Measurements from ENCODE around the gene TELO2. TPM values are rescaled to one million over a fixed set of nuclear protein-coding genes. Genes with fewer than 3 reads are reported as not detected.

Gene TELO2
- total RNA-seq, 1 donor from 2014 or later, result 77.2 TPM

DNA sequence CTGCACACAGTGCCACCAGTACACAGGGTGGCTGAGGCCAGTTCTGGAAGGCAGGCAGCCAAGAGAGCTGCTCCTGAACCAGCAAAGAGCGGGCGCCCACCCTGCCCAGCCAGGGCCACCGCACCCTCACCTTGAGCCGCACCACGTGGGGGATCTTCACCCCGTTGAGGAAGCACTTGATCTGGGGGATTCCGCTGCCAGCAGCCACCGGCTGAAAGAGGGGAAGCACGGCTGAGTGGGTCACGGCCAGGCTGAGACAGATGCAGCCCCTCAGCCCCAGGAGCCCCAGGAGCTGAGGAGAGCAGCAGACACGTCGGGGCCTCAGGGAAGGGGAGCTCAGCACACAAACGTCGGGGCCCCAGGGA lies 34.2 kb upstream of the TELO2 start:
- H3K27ac Mint-ChIP-seq, result no peak overlapping the region
- H3K27me3 Mint-ChIP-seq, result no peaks in the 10 kb centered on the region
- no peak for DNase-seq (ENCODE audit: low spot score, unreplicated experiment)
- TF ChIP-seq, protein P1, sequence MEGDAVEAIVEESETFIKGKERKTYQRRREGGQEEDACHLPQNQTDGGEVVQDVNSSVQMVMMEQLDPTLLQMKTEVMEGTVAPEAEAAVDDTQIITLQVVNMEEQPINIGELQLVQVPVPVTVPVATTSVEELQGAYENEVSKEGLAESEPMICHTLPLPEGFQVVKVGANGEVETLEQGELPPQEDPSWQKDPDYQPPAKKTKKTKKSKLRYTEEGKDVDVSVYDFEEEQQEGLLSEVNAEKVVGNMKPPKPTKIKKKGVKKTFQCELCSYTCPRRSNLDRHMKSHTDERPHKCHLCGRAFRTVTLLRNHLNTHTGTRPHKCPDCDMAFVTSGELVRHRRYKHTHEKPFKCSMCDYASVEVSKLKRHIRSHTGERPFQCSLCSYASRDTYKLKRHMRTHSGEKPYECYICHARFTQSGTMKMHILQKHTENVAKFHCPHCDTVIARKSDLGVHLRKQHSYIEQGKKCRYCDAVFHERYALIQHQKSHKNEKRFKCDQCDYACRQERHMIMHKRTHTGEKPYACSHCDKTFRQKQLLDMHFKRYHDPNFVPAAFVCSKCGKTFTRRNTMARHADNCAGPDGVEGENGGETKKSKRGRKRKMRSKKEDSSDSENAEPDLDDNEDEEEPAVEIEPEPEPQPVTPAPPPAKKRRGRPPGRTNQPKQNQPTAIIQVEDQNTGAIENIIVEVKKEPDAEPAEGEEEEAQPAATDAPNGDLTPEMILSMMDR (IDR thresholded peaks at IDR 0.05; ENCODE audit: unreplicated experiment), result no peak
- H3K4me3 Mint-ChIP-seq (ENCODE audit: low read depth), result no peak overlapping the region
- no peaks in the 10 kb centered on the region for H3K4me1 Mint-ChIP-seq (ENCODE audit: low read depth)
- no peaks in the 10 kb centered on the region for H3K9me3 Mint-ChIP-seq (ENCODE audit: low read depth)
- no peaks in the 10 kb centered on the region for H3K36me3 Mint-ChIP-seq (ENCODE audit: insufficient read depth)

DNA sequence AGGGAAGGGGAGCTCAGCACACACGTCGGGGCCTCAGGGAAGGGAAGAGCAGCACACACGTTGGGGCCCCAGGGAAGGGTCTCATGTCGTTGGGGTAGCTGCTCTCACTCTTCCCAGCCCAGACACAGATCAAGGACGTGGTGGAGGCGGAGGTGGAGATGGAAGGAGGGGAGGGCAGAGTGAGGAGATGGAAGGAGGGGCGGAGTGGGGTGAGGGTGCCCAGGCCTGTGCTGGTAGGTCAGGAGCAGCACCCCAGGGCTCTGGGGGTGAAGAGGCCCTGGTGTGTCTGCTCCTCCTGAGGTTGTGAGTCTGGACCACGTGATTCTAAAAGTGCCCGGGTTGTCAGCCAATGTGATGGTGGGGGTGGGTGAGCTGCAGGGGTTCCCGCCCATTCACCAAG lies 33.2 kb upstream of the TELO2 start:
- Mint-ChIP-seq H3K4me3 (ENCODE audit: low read depth) (no peak overlapping the region), H3K27me3 (no peaks in the 10 kb centered on the region), H3K4me1 (ENCODE audit: low read depth) (no peaks in the 10 kb centered on the region), H3K27ac (no peak overlapping the region), H3K36me3 (ENCODE audit: insufficient read depth) (no peaks in the 10 kb centered on the region), H3K9me3 (ENCODE audit: low read depth) (no peaks in the 10 kb centered on the region)
- no peak for DNase-seq (ENCODE audit: low spot score, unreplicated experiment)
- TF ChIP-seq, protein P1 (IDR thresholded peaks at IDR 0.05; ENCODE audit: unreplicated experiment), result no peak

DNA sequence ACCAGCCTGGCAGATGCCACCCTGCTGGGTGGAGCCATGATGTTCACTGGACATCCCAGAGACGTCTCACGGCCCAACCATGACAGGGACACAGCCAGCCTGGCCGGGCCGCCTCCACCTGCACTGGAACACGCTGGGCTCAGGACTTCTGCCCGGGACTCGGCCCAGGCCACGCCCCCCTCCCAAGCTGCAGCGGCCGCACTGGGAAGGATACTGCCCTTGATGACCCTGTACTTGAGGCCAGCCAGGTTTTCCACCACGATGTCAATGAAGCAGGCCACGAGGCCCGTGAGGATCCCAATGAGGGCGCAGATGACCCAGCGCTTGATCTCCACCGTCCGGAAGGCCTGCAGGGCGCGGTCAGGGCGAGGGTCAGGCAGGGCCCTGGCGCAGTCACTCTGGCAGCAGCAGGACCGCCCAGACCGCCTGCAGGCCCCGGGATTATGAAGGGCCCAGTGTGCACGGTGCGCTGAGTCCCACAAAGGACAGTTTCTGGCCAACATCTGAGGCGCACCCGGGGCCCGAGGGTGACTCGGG lies 32.5 kb upstream of the TELO2 start:
- Mint-ChIP-seq H3K9me3 (ENCODE audit: low read depth) (no peaks in the 10 kb centered on the region), H3K27me3 (no peaks in the 10 kb centered on the region), H3K36me3 (ENCODE audit: insufficient read depth) (no peaks in the 10 kb centered on the region), H3K27ac (no peak overlapping the region), H3K4me3 (ENCODE audit: low read depth) (no peak overlapping the region), H3K4me1 (ENCODE audit: low read depth) (no peaks in the 10 kb centered on the region)
- DNase-seq (ENCODE audit: low spot score, unreplicated experiment), result no peak
- TF ChIP-seq, protein P1 (IDR thresholded peaks at IDR 0.05; ENCODE audit: unreplicated experiment), result no peak

DNA sequence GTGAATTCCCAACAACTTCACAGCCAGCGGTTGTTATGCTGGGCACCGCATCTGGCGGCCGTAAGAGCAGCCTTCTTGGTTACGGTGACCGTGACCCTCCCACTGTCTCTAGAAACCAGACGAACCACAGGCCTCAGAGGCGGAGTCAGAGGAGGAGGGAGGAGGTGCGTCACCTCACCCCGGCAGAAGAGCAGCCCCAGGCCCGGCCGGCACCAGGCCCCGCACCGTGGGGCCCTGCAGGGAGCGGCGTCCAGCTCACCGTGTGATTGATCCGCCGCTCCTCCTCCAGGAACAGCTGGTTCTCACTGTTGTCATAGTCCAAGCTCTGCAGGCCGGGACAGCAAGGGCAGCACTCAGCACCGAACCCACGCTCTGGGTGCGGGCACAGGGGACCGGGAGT lies 32.0 kb upstream of the TELO2 start:
- Mint-ChIP-seq H3K36me3 (ENCODE audit: insufficient read depth) (no peaks in the 10 kb centered on the region), H3K4me3 (ENCODE audit: low read depth) (no peak overlapping the region), H3K4me1 (ENCODE audit: low read depth) (no peaks in the 10 kb centered on the region), H3K9me3 (ENCODE audit: low read depth) (no peaks in the 10 kb centered on the region), H3K27ac (no peak overlapping the region), H3K27me3 (no peaks in the 10 kb centered on the region)
- no peak for DNase-seq (ENCODE audit: low spot score, unreplicated experiment)
- TF ChIP-seq, protein P1 (IDR thresholded peaks at IDR 0.05; ENCODE audit: unreplicated experiment), result no peak

DNA sequence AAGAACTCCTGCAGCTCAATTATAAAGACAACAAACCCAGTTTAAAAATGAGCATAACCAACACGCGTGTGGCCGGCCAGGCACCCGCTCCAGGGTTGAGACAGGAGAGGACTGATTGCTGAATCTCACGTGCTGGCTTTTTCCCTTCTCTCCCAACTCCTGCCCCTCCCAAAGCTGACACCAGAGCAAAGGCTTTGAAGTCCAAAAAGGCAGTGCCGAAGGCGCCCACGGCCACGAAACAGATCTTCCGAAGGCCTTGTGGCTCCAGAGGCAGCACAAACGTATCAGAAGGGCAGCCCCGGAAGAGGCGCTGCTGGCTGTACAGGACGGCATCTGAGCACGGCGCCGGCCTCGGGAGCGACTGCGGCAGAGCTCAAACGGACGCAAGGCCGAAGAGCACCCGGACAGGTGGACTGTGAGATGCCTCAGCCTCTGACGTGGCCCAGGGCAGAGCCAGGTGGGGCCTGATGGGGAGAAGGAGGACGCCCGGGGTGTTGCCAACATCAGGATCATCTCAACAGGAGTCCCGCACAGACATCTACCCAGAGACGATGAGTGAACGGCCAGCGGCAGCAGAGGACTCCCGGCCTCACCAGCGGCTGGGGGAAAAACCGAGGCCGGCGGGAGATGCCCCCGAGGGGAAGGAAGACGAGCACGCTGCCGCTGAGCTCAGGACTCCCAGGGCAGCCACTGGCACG lies 28.8 kb upstream of the TELO2 start:
- no peak for DNase-seq (ENCODE audit: low spot score, unreplicated experiment)
- Mint-ChIP-seq H3K4me3 (ENCODE audit: low read depth) (no peak overlapping the region), H3K36me3 (ENCODE audit: insufficient read depth) (no peaks in the 10 kb centered on the region), H3K4me1 (ENCODE audit: low read depth) (no peaks in the 10 kb centered on the region), H3K9me3 (ENCODE audit: low read depth) (no peaks in the 10 kb centered on the region), H3K27ac (no peak overlapping the region), H3K27me3 (no peaks in the 10 kb centered on the region)
- TF ChIP-seq, protein P1 (IDR thresholded peaks at IDR 0.05; ENCODE audit: unreplicated experiment), result no peak

Data from progenitor cell of endocrine pancreas (in vitro differentiated cells).